GM12878 (cell line): ENCODE data around the gene CRTC2. TPM values are rescaled to one million over a fixed set of nuclear protein-coding genes. Genes with fewer than 3 reads are reported as not detected.

ENCODE experiments used
- BCL11A ChIP-seq: IDR thresholded peaks from 2 replicates; pipeline ENCODE4 v1.6.1; 2011; ENCODE audit warnings: low read depth, low read length
- CEBPB ChIP-seq, 2 experiments: fragments of 150-350 bp in 1 of 2; IDR thresholded peaks; 2 replicates each; pipeline ENCODE4 v1.6.1; 2012 to 2014; ENCODE audit warnings: low read depth in 2 of 2, low read length in 2 of 2, borderline replicate concordance in 1 of 2, inconsistent platforms in 1 of 2
- CREB1 ChIP-seq: IDR thresholded peaks from 2 replicates; pipeline ENCODE4 v1.6.1; 2012; ENCODE audit warnings: low read depth, mild to moderate bottlenecking, inconsistent platforms
- HCFC1 ChIP-seq: fragments of 150-350 bp; IDR thresholded peaks from 2 replicates; pipeline ENCODE4 v1.6.1; 2014; ENCODE audit warnings: low read length
- MYC ChIP-seq: IDR thresholded peaks from 2 replicates; pipeline ENCODE4 v1.6.1; 2011; ENCODE audit warnings: mild to moderate bottlenecking, low read length, moderate library complexity, inconsistent platforms; ENCODE audit not compliant: insufficient read depth, insufficient replicate concordance, insufficient read length, severe bottlenecking
- PAX8 ChIP-seq: fragments of 450-650 bp; IDR thresholded peaks from 2 replicates; pipeline ENCODE4 v1.6.1; 2017; ENCODE audit warnings: mild to moderate bottlenecking, moderate library complexity
- RELA ChIP-seq: fragments of 450-650 bp; IDR thresholded peaks from 2 replicates; pipeline ENCODE4 v1.8.0; 2014; ENCODE audit warnings: borderline replicate concordance; ENCODE audit not compliant: partially characterized antibody
- RUNX3 ChIP-seq: IDR thresholded peaks from 2 replicates; pipeline ENCODE4 v1.6.1; 2012; ENCODE audit warnings: low read length, inconsistent platforms
- SIN3A ChIP-seq: IDR thresholded peaks from 2 replicates; pipeline ENCODE4 v1.6.1; 2012; ENCODE audit warnings: low read depth, low read length, improper control_type of control experiment
- SMC3 ChIP-seq: IDR thresholded peaks from 2 replicates; pipeline ENCODE4 v1.6.1; 2011; ENCODE audit warnings: low read length, improper control_type of control experiment, borderline replicate concordance
- SP1 ChIP-seq: IDR thresholded peaks from one replicate; pipeline ENCODE4 v1.6.1; 2011; ENCODE audit warnings: low read depth, low read length
- TAF1 ChIP-seq: IDR thresholded peaks from 2 replicates; pipeline ENCODE4 v1.6.1; 2011; ENCODE audit warnings: mild to moderate bottlenecking, low read depth, low read length, borderline replicate concordance
- TCF12 ChIP-seq: IDR thresholded peaks from 2 replicates; pipeline ENCODE4 v1.6.1; 2011; ENCODE audit warnings: low read depth, mild to moderate bottlenecking, low read length
- WRNIP1 ChIP-seq: IDR thresholded peaks from 2 replicates; pipeline ENCODE4 v1.6.1; 2011; ENCODE audit warnings: low read depth, low read length, improper control_type of control experiment, borderline replicate concordance
- ZNF207 ChIP-seq: fragments of 450-650 bp; IDR thresholded peaks from 2 replicates; pipeline ENCODE4 v1.6.1; 2014; ENCODE audit warnings: antibody characterized with exemption, mild to moderate bottlenecking, borderline replicate concordance
- ZNF24 ChIP-seq: fragments of 450-650 bp; IDR thresholded peaks from 2 replicates; pipeline ENCODE4 v1.6.1; 2017; ENCODE audit warnings: antibody characterized with exemption, mild to moderate bottlenecking
- polyA plus RNA-seq, 11 experiments: library from polyadenylated mRNA; depleted of rRNA in 4 of 11; unstranded in 6 of 11; stranded (reverse) in 5 of 11; fragments of >200 nt; fragmentation: Nextera tagmentation in 4 of 11; fragmentation: Illumina TruSeq in 1 of 11; extraction: Ambion mirVana in 4 of 11; extraction: Trizol in 1 of 11; gene quantifications; 1 replicate in 1 of 11; 2 replicates in 10 of 11; pipeline versions ENCODE4 v1.2.1 to v1.2.3, GENCODE V29; 2011 to 2016; ENCODE audit warnings: inconsistent platforms in 2 of 11, missing spikeins in 2 of 11, low read depth in 1 of 11
- total RNA-seq, 4 experiments: library from RNA; depleted of rRNA in 3 of 4; stranded (reverse); fragments of >200 nt in 3 of 4; fragmentation: Illumina TruSeq in 1 of 4; extraction: Trizol in 1 of 4; gene quantifications; 2 replicates each; pipeline versions ENCODE4 v1.2.1 to v1.2.3, GENCODE V29; 2013 to 2021
- TF ChIP-seq, protein P1 (sequence below): fragments of 450-650 bp; IDR thresholded peaks from 2 replicates; pipeline ENCODE4 v1.6.1; 2017; ENCODE audit warnings: mild to moderate bottlenecking, low read depth, inconsistent platforms; ENCODE audit not compliant: poor library complexity, severe bottlenecking
- TF ChIP-seq, protein P2 (sequence below): fragments of 450-650 bp; conservative IDR thresholded peaks from 2 replicates; pipeline ENCODE4 v1.6.1; 2017; ENCODE audit warnings: mild to moderate bottlenecking, moderate library complexity
- TF ChIP-seq, protein P3 (sequence below): IDR thresholded peaks from 2 replicates; pipeline ENCODE4 v1.6.1; 2012; ENCODE audit warnings: low read depth, low read length, improper control_type of control experiment
- TF ChIP-seq, protein P4 (sequence below): fragments of 450-650 bp; IDR thresholded peaks from 2 replicates; pipeline ENCODE4 v1.6.1; 2017; ENCODE audit warnings: mild to moderate bottlenecking, moderate library complexity

CRTC2 gene
- total and polyA plus RNA-seq, 10 of the 15 experiments (the other 5 are each of a cell fraction or from before 2014, with no cell fraction given): 5.1 to 57.9 (median 32.7) TPM

DNA sequence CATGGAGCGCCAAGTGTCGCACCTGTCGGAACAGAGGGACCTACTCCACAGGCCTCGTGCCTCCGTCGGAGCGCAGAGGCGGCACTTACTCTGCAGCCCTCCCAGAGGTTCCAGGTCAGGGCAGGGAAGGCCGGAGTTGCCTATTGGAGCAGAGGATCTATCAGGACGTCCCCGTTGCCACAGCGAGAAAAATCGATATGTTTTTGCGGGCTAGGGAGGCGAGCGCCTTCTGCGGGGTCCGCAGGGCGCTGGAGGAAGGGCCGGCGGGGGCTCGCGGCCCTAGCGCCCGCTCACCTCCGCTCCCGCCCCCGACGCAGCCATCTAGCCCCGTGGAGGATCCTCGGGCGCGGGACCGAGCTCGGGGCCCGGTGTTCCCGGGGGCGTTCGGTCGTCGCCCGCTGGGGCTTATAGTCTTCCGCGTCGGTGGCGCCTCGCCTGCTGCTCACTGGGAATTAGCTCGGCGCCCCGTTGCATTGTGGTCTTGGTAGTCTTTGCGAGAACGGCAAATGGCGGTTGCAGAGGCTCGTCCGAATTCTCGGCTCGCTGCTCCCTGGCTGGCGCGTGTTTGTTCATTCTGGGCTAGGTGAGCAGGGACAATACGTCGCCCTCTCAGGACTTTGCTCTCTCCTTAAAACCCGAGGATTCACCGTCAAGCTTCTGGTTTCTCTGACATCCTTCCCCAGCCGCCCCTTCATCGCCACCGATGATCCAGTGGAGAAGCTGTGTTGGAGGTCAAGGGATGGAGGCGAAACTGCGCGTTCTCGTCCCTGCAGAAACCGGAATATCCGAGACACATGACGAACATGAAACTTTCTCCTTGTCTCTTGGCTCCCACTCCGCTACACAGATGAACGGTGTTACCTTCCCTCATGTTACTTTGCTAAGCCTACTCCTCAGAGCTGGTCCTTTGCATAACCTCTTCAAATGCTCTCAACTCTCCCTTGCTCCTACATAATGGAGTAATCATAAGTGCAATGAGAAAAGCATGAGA lies 19.1 kb upstream of the CRTC2 start, which contains the start of gene JTB (continued):
- TF ChIP-seq SP1: peak; percentile 13
- no peak for TF ChIP-seq PAX8
- no peak for TF ChIP-seq SMC3
- peak; percentile 18 for TF ChIP-seq RELA
- TF ChIP-seq ZNF24: no peak
- no peak for TF ChIP-seq CEBPB (IDR thresholded peaks at IDR 0.05; ENCODE audit: borderline replicate concordance in 1 of 2, low read depth in 2 of 2, low read length in 2 of 2)
- TF ChIP-seq MYC: peak; percentile 38
- TF ChIP-seq BCL11A: no peak
- TF ChIP-seq, protein P1, sequence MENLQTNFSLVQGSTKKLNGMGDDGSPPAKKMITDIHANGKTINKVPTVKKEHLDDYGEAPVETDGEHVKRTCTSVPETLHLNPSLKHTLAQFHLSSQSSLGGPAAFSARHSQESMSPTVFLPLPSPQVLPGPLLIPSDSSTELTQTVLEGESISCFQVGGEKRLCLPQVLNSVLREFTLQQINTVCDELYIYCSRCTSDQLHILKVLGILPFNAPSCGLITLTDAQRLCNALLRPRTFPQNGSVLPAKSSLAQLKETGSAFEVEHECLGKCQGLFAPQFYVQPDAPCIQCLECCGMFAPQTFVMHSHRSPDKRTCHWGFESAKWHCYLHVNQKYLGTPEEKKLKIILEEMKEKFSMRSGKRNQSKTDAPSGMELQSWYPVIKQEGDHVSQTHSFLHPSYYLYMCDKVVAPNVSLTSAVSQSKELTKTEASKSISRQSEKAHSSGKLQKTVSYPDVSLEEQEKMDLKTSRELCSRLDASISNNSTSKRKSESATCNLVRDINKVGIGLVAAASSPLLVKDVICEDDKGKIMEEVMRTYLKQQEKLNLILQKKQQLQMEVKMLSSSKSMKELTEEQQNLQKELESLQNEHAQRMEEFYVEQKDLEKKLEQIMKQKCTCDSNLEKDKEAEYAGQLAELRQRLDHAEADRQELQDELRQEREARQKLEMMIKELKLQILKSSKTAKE: no peak
- TF ChIP-seq SIN3A: peak; percentile 52
- peak; percentile 85; the same call in 1 of the 2 replicates for TF ChIP-seq TAF1
- TF ChIP-seq TCF12: peak; percentile 28; the same call in 1 of the 2 replicates
- TF ChIP-seq, protein P2, sequence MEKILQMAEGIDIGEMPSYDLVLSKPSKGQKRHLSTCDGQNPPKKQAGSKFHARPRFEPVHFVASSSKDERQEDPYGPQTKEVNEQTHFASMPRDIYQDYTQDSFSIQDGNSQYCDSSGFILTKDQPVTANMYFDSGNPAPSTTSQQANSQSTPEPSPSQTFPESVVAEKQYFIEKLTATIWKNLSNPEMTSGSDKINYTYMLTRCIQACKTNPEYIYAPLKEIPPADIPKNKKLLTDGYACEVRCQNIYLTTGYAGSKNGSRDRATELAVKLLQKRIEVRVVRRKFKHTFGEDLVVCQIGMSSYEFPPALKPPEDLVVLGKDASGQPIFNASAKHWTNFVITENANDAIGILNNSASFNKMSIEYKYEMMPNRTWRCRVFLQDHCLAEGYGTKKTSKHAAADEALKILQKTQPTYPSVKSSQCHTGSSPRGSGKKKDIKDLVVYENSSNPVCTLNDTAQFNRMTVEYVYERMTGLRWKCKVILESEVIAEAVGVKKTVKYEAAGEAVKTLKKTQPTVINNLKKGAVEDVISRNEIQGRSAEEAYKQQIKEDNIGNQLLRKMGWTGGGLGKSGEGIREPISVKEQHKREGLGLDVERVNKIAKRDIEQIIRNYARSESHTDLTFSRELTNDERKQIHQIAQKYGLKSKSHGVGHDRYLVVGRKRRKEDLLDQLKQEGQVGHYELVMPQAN: peak; percentile 68; the same call in 1 of the 2 replicates
- 0 out of 2 replicates have a peak, but pooled peaks have one; percentile 27 for TF ChIP-seq ZNF207
- TF ChIP-seq, protein P3, sequence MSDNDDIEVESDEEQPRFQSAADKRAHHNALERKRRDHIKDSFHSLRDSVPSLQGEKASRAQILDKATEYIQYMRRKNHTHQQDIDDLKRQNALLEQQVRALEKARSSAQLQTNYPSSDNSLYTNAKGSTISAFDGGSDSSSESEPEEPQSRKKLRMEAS: peak; percentile 31; the same call in 1 of the 2 replicates
- TF ChIP-seq WRNIP1: no peak
- TF ChIP-seq CREB1: peak; percentile 63
- TF ChIP-seq HCFC1: peak; percentile 87
- TF ChIP-seq RUNX3: peak; percentile 46; the same call in 1 of the 2 replicates
- TF ChIP-seq, protein P4, sequence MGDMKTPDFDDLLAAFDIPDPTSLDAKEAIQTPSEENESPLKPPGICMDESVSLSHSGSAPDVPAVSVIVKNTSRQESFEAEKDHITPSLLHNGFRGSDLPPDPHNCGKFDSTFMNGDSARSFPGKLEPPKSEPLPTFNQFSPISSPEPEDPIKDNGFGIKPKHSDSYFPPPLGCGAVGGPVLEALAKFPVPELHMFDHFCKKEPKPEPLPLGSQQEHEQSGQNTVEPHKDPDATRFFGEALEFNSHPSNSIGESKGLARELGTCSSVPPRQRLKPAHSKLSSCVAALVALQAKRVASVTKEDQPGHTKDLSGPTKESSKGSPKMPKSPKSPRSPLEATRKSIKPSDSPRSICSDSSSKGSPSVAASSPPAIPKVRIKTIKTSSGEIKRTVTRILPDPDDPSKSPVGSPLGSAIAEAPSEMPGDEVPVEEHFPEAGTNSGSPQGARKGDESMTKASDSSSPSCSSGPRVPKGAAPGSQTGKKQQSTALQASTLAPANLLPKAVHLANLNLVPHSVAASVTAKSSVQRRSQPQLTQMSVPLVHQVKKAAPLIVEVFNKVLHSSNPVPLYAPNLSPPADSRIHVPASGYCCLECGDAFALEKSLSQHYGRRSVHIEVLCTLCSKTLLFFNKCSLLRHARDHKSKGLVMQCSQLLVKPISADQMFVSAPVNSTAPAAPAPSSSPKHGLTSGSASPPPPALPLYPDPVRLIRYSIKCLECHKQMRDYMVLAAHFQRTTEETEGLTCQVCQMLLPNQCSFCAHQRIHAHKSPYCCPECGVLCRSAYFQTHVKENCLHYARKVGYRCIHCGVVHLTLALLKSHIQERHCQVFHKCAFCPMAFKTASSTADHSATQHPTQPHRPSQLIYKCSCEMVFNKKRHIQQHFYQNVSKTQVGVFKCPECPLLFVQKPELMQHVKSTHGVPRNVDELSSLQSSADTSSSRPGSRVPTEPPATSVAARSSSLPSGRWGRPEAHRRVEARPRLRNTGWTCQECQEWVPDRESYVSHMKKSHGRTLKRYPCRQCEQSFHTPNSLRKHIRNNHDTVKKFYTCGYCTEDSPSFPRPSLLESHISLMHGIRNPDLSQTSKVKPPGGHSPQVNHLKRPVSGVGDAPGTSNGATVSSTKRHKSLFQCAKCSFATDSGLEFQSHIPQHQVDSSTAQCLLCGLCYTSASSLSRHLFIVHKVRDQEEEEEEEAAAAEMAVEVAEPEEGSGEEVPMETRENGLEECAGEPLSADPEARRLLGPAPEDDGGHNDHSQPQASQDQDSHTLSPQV: no peak
